Cardiac muscle cell (in vitro differentiated cells and primary cell): ENCODE data around the gene FAM181A. TPM values are rescaled to one million over a fixed set of nuclear protein-coding genes. Genes with fewer than 3 reads are reported as not detected.

Source experiments
- DNase-seq, 2 donors: peaks; one replicate each; pipeline versions ENCODE4 v3.0.0 to v3.0.0-alpha.2; 2010 to 2017; ENCODE audit warnings: low read depth in 1 of 2, low spot score in 1 of 2
- H3K27ac ChIP-seq: fragments of 200-600 bp; sonication (generic); 2 replicates; pipeline ENCODE4 v1.5.1; 2016
- H3K27me3 ChIP-seq: fragments of 200-600 bp; sonication (generic); 2 replicates; pipeline ENCODE4 v1.6.0; 2016; ENCODE audit warnings: control low read depth
- H3K36me3 ChIP-seq: fragments of 200-600 bp; sonication (generic); 2 replicates; pipeline ENCODE4 v1.5.1; 2016; ENCODE audit warnings: control low read depth
- H3K4me1 ChIP-seq: fragments of 200-600 bp; sonication (generic); 2 replicates; pipeline ENCODE4 v1.8.1; 2017; ENCODE audit warnings: low read depth, mild to moderate bottlenecking, mixed run types
- H3K4me3 ChIP-seq: fragments of 200-600 bp; sonication (generic); 2 replicates; pipeline ENCODE4 v1.5.1; 2016; ENCODE audit warnings: mild to moderate bottlenecking
- H3K9me3 ChIP-seq: fragments of 200-600 bp; sonication (generic); 2 replicates; pipeline ENCODE4 v1.5.1; 2017; ENCODE audit warnings: low read depth, mild to moderate bottlenecking, control low read depth
- CTCF ChIP-seq: IDR thresholded peaks from 2 replicates; pipeline ENCODE4 v1.5.1; 2012; ENCODE audit warnings: low read depth, mild to moderate bottlenecking, low read length
- polyA plus RNA-seq: library from polyadenylated mRNA; unstranded; fragments of >200 nt; fragmentation: Nextera tagmentation; extraction: Ambion mirVana; gene quantifications from 2 replicates; pipeline ENCODE4 v1.2.1, GENCODE V29; 2016
- total RNA-seq: library from RNA; depleted of rRNA; stranded (reverse); fragments of >200 nt; gene quantifications from 2 replicates; pipeline ENCODE4 v1.2.3, GENCODE V29; 2016

The FAM181A gene
- total and polyA plus RNA-seq, 2 experiments from 2014 or later: not detected

GRCh38 chr14:93977171-93977570, 50.0 kb downstream of the FAM181A start:
- Histone ChIP-seq H3K9me3 (no peaks in the 10 kb centered on the region), H3K36me3 (no peaks in the 10 kb centered on the region), H3K4me3 (no peak overlapping the region), H3K27me3 (no peaks in the 10 kb centered on the region), H3K27ac (peak overlapping the region; percentile 100), H3K4me1 (peaks cover 54% of the 10 kb centered on the region)
- no peak for DNase-seq
- TF ChIP-seq CTCF: no peak

- Histone ChIP-seq H3K4me3 (no peak overlapping the region), H3K27me3 (no peaks in the 10 kb centered on the region), H3K9me3 (no peaks in the 10 kb centered on the region), H3K36me3 (no peaks in the 10 kb centered on the region), H3K27ac (peak overlapping the region; percentile 100), H3K4me1 (peaks cover 55% of the 10 kb centered on the region)
- TF ChIP-seq CTCF: no peak
- no peak for DNase-seq
Observed at GRCh38 chr14:93977790-93978581, 50.8 kb downstream of the FAM181A start.

GRCh38 chr14:93978735-93979134, 51.6 kb downstream of the FAM181A start:
- Histone ChIP-seq H3K36me3 (no peaks in the 10 kb centered on the region), H3K27me3 (no peaks in the 10 kb centered on the region), H3K4me3 (no peak overlapping the region), H3K4me1 (peaks cover 47% of the 10 kb centered on the region), H3K27ac (peak overlapping the region; percentile 51), H3K9me3 (no peaks in the 10 kb centered on the region)
- DNase-seq: no peak
- no peak for TF ChIP-seq CTCF

Other genes with a start within 250 kb of the FAM181A start
- 2.6 and 5.7 TPM in 2 replicates for gene PRIMA1, start 138.9 kb upstream of the FAM181A start, total RNA-seq
- gene PRIMA1, start 138.9 kb upstream of the FAM181A start, polyA plus RNA-seq: 0.53 and 2.1 TPM in 2 replicates
- gene ASB2, start 49.2 kb downstream of the FAM181A start, total RNA-seq: 208 and 240 TPM in 2 replicates
- 165 and 191 TPM in 2 replicates for gene ASB2, start 49.2 kb downstream of the FAM181A start, polyA plus RNA-seq
- not detected in 2 replicates for gene CCDC197, start 70.0 kb downstream of the FAM181A start, total RNA-seq
- gene CCDC197, start 70.0 kb downstream of the FAM181A start, polyA plus RNA-seq: 0.21 TPM in 1 of 2 replicates, not detected in the other
- gene OTUB2, start 99.0 kb downstream of the FAM181A start, total RNA-seq: 2.4 and 4.1 TPM in 2 replicates
- 4.3 and 4.4 TPM in 2 replicates for gene OTUB2, start 99.0 kb downstream of the FAM181A start, polyA plus RNA-seq
- 167 and 188 TPM in 2 replicates for gene DDX24, start 153.9 kb downstream of the FAM181A start, total RNA-seq
- gene DDX24, start 153.9 kb downstream of the FAM181A start, polyA plus RNA-seq: 227 and 272 TPM in 2 replicates
- 70.1 and 75.5 TPM in 2 replicates for gene IFI27L1, start 154.0 kb downstream of the FAM181A start, total RNA-seq
- 95.4 and 111 TPM in 2 replicates for gene IFI27L1, start 154.0 kb downstream of the FAM181A start, polyA plus RNA-seq
- gene IFI27, start 183.4 kb downstream of the FAM181A start, total RNA-seq: 1.9 and 2.6 TPM in 2 replicates
- gene IFI27, start 183.4 kb downstream of the FAM181A start, polyA plus RNA-seq: 6.6 and 9.1 TPM in 2 replicates
- 257 and 537 TPM in 2 replicates for gene IFI27L2, start 202.3 kb downstream of the FAM181A start, total RNA-seq
- 251 and 283 TPM in 2 replicates for gene IFI27L2, start 202.3 kb downstream of the FAM181A start, polyA plus RNA-seq
- gene PPP4R4, start 247.0 kb downstream of the FAM181A start, total RNA-seq: 0.78 and 9.8 TPM in 2 replicates
- gene PPP4R4, start 247.0 kb downstream of the FAM181A start, polyA plus RNA-seq: 0.59 and 0.77 TPM in 2 replicates